HG02852 (cell line): ENCODE data around the gene ZNF423.
"Not testable (repeated sequence)": the region's sequence is repeated elsewhere in the genome, so short reads cannot be mapped to it uniquely, and the experiment has no call there.

Experiments
- ATAC-seq: cut with Tn5 transposase; IDR thresholded peaks from one replicate; pipeline ENCODE4 v1.9.1; 2021; ENCODE audit warnings: mild to moderate bottlenecking, moderate library complexity; ENCODE audit not compliant: unreplicated experiment

The ZNF423 gene

DNA sequence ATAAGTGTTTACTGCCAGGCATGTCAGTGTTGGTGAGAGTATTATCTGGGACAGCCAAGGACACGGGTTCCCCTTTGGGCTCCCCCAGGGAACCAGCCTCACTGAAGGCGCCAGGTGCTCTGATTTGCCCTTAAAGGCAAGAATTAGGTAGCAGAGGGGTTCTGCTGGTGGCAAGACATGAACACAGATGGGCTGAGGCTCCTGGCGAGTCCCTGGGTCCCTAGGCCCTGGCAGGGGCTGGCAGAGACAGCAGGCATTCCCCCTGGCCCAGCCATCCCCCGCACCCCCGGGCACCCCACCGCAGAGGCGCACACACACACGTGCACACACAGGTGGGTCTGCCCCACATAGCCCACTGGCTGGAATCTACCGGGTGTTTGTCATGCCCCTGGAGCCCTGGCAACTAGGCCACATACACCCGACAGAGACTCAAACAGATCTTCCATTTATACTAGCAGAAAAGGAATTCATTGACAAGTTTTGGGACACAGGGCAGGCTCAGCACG, 329.0 kb downstream of the ZNF423 start:
- no peak for ATAC-seq

GRCh38 chr16:49524947-49525315, 331.0 kb downstream of the ZNF423 start:
- ATAC-seq = no peak

DNA sequence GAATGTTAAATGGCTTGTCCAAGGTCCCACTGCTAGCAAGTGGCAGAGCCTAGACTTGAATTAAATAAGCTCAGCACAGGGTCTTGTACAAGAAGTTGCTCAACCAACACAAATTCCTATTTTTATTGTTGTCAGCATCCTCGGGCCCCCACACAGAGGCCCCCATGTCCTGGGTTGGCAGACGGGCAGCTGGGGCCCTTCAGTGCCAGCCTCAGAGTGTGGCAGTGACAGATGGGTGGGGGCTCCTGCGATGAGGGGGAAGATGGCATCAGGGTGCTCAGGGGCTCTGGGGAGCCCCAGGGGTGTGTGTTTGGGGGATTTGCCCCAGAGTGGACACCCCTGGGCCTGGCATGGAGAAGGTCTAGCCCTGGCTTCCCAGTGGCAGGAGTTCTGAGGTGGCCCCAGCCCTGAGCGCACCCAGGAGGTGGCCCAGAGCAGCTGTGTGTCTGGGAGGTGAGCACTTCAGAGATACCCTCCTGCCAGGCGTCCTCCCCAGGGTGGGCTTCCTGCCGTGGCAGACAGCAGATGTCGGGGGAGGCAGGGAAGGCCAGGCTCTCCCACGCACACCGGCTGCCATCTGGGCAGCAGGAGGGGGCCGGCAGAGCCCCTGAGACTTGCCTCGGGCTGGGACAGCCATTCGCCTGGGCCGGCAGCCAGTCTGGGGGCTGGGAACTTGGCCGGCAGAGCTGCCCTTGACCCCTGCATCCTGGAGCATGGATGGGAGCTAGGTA, 331.5 kb downstream of the ZNF423 start:
- ATAC-seq = no peak

DNA sequence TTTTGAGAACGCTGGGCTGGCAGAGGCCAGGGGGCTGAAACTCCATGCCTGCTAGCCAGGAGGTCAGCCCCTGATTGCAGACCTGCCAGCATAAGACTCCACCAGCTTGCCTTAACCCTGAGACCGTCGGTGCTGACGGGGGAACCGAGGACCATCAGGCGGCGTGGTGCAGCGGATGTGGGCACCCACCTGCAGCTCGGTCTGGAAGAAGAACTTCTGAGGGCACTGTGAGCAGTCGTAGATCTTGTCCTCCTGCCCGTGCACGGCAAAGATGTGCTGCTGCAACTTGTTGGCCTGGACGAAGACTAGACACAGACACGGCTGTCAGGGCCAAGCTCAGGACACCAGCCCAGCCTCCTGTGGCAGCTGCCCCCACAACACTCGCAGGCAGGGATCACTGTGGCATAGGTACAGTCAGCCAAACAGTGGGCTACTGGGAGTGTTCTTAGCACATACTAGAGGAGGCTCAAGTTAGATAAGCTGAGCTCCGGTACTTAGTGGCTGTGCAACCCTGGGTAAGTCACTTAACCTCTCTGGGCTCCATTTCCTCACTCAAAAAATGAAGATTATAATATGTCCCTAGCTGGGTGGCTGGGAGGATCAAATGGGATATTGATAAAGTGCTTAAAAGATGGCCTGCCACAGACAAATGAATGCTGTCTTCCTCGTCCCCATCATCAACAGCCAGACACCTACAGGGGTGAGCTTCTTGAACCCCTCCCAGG, 332.3 kb downstream of the ZNF423 start:
- no peak for ATAC-seq

DNA sequence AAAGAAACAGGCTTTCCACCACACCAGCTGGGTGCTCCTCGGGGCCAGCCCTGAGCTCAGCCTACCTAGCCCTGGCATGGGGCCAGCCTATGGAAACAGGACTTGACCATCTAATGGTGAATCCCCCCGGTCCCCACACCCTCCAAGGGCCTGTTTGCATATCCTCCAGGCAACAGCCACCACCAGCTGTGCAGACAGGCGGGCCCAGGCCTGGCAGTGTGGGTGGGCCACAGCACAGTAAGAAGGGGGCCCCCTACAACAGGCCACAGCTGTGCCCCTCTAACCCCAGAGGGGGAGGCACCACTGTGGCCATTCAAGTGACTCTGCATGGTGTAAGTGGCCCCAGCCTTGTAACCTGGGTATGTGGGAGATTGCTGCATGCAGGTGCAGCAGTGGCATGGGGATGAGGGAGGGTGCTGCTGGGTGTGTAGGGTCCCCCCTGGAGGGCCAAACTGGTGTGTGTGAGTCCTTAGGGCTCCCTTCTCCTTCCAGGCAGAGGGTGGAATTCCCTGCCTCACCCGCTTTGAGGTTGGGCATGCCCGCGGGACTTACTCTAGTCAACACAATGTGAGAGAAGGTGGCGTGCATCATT, 334.1 kb downstream of the ZNF423 start:
- ATAC-seq = no peak

DNA sequence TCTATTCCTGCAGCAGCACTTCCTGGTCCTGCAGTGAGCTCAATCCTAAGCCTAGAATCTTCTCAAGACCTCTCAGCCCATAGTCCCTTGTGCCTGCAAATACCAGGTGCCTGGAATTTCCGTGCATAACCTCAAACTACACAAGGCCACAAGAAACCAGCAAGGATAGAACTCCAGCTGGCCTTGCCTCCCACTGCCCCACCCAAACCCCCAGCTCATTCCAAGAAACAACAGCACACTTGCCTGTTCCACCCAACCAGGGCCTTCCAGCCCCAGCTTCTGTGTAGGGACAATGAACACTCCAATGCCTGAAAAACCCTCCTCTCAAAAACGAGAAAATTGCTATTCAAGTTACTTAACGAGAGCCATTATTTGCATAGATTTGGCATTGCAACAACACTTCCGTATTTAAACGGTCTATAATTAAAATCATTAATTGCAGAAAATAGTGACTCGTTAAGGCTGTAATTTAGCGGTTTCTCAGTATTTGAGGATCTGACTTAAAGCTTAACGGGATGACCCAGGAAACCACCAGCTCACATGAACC, 335.3 kb downstream of the ZNF423 start:
- ATAC-seq = no peak

DNA sequence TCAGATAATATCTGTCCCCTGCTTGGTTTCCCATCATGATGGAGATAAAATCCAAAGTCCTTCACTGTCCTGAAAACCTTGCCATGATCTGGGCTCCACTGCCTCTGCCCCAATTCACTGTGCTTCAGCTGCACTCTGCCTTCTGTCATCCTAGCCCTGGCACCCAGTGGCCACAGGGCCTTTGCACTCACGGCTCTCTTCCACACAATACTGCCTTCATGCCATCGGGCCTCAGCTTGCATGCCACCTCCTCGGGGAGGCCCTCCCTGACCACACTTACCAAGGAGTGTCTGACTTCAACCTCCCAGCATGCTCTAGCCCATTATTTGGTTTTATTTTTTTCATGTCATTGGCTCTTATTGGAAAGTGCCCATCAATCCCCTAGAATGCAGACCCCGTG, 336.2 kb downstream of the ZNF423 start:
- no peak for ATAC-seq

GRCh38 chr16:49519008-49519656, 336.8 kb downstream of the ZNF423 start:
- no peak for ATAC-seq

DNA sequence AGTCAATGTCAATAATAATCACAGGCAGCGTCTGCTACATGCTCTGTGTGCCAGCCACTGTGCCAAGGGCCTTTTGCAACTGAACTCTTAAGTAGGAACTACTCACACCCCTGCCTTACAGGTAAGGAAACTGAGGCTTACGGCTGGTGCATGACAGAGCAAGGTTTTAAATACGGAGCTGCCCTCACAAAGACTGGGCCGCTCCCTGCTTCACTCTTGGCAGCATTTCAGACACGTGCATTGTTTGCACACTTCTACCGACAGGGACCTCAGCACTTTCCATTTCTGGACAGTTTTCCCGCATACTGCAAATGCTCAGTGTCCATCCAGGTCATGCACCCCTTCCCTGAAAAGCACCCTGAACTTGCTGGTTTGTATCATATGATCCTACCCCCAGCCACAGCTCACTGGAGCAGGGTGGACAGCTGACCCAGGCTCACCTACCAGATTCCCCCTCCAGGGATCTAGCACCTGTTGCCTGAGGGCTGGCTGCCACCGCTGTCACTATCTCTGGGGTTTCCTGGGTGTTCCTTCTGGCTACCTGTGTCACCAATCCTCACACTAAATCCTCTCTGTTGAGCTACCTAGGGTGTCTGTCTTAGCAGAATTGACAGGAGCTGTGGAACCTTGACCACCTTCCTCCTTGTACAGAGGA, 339.4 kb downstream of the ZNF423 start:
- ATAC-seq = no peak

- ATAC-seq = no peak
These were observed 340.1 kb downstream of the ZNF423 start for GRCh38 chr16:49515861-49516260.

DNA sequence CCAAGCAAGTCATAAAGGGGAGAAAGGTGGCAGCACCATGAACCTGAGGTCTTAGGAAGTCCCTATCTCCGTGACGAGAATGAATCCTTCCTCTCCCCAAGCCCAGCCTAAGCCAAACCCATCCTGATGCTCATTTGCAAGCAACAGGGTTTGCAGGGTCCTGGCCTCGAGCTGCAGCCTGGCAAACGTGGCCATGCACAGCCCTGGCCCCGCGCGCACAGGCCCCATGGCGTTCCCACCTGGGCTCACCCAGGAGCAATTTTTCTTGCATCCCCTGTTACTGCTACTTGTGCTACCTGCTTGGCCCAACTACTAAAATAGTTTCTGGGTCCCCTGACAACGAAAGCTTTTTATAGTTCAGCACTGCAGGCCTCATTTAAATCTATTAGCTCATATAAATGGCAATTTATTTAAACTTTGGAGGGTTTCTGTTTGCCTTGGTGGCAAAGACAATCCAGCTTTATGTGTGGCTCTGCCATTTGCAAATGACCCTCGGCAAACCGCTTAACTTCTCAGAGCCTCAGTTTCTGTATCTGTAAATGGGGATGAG, 340.8 kb downstream of the ZNF423 start:
- ATAC-seq = no peak

DNA sequence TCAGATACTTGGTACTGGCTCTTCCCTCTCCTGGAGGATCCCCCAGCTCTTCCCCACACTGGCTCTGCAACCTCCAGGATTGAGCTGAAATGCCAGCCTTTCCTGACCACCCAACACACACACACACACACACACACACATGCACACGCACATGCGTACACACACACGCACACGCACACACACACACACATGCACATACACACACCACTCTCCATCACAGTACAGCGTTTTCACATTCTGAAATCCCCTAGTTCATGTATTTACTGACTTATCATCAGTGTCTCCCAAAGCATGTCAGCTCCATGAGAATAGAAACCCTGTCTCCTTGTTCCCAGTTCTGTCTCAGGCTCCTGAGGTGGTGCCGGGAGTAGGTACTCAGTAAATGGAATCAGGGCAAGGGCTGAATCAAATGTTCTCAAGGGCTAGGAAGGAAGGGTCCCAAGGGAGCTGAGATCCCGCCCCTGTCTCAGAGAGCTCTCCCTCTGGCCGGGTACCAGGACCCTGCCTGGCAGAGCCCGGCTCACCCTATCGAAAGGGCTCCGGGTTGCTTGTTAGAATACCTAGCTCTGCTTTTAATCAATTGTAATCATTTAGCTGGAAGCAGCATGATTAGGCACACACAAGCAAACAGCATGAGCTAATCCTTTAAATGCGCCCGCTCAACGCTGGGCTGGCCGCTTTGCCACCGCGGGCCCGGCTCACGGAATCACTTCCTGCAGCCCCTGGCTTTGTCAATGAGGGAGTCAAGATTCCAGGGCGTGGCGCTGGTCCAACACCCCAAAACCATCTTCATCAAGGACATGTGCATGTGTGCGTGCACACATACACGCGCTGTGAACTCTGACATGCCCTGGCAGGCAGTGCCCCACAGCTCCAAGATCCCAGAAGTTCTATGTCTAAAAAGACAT, 341.6 kb downstream of the ZNF423 start:
- ATAC-seq = no peak

GRCh38 chr16:49513040-49513439, 342.9 kb downstream of the ZNF423 start:
- no peak for ATAC-seq

DNA sequence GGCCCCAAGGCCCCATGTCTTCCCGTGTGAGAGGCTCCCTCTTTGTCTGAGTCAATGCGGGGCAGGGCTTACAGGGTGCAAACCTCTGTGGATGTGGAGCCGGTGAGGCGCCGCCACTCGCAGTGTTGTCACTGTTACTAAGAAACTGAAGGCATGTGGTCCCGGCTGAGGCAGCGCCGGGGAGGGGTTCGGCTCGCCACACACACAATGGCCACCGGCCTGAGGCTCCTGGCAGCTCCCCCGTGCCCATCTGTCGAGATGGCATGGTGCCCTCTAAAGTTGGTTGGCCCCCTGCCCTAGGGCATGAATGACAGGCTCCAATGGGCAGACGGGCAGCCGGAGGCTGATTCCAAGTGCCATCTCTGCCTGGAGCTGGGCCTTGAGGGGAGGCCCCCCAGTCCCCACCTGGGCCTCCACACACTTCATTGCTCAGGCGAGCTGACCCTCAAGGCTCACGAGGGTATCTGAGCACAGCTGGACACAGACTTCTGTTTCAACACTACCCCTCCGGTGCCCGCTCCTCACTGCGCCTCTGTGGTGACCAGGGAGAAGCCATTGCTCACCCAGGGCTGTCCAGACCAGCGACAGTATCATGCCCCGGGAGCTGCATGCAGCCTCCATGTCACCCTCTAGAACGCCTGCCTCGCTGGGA, 345.1 kb downstream of the ZNF423 start:
- ATAC-seq = no peak

- no peak for ATAC-seq
These were observed 345.8 kb downstream of the ZNF423 start for GRCh38 chr16:49510141-49510540.

GRCh38 chr16:49506058-49507013, 349.6 kb downstream of the ZNF423 start:
- not testable (repeated sequence) for ATAC-seq

DNA sequence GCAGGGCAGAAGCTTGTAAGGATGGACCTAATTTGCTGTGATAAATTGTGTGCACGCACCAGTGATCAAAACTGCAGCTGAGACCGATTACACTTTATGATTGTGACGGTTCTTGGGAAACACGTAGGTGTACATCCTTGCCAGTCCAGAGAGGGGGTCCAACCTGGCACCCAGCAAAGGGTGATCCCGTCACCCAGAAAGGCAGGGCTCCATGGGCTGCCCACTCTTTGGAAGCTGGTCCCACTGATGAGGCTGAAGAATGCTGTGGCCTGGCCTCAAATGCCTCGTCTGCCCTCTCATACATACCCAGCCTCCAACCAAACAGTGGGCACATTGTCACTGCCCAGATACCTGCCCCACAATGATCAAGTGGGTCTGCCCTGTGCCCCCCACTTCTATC, 350.4 kb downstream of the ZNF423 start:
- no peak for ATAC-seq

DNA sequence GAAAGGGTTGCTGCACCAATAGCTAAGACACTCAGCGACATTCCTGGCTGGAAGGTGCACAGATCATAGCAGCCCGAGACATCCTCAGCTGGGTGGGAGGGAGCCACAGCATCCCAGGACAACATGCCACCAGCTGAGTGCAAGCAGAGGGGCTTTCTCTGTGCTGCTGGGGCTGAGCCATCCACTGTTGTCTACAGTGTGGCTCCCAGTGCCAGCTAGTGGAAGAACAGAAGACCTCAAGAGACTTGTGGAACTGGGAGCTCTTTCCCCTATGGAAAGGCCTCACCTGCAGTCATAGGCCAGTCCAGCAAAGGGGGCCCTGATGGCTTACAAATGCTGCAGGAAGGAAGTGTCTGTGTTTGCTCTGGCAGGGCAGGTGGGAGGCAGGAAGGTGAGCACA, 351.3 kb downstream of the ZNF423 start:
- ATAC-seq = no peak
